ENCODE measurements around the gene PLOD1.

DNA sequence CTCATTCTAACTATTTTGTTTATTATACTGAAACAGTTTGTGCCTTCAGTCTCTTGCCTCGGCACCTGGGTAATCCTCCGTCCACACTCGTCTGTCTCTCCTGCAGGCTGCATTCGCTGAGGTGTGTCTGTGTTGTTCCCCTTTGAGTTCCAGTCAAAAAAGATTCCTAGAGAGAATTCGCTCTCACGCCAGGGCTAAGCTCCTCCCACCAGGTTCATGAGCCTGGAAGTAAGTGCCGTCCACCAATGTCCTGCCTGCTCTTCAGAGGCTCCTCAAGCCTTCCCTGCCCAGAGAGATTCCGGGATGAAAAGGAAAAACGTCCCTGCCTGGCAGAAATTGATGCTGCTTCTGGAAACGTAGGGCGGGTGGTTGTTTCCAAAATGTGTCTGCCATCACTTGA is 21.2 kb upstream of the PLOD1 start:
- TF ChIP-seq CTCF (conservative IDR thresholded peaks at IDR 0.05) = no peak
- no peak for TF ChIP-seq EZH2 (IDR thresholded peaks at IDR 0.05; ENCODE audit: low read depth)
